Endometrium (tissue), 2 donors: Measurements from ENCODE around the gene ST6GALNAC3.
"Not testable (repeated sequence)": the region's sequence is repeated elsewhere in the genome, so short reads cannot be mapped to it uniquely, and the experiment has no call there.

Experiments
- FAIRE-seq: peaks from 2 replicates; lab custom pipeline; 2012; peaks lifted over from hg19 to GRCh38; lab: Jason Lieb, UNC
- donor health status: control.
- donor health status: control.

Gene ST6GALNAC3

DNA sequence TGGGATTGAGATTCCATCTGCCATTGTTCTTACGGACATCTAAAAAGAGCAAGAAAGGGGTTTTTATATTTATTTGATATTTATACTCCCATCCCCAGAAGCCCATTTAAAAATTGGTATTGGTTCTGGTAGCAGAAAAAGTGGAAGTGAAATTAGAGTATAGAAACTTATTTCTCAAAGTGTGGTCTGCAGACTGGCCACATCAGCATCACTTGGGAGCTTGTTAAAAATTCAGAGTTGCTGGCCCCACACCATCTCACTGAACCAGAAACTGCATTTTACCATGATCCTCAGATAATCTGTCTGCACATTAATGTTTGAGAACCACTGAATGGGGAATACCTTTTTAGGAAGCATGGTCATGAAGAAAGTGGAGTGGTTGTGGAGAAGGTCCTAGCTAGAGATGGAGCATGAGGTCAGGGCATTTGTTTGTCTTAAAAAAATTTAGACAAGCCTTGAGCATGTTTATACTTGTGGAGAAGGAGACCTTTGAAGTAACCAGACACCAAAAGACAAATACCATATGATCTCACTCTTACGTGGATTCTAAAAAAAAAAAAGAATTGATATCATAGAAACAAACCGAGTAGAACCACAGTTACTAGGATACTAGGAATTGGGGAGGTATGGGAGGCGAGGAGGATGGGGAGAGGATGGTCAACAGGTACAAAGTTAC is 116.3 kb downstream of the ST6GALNAC3 start:
- no peak for FAIRE-seq

- no peak for FAIRE-seq
Measured at GRCh38 chr1:76191561-76191960, 117.0 kb downstream of the ST6GALNAC3 start.

DNA sequence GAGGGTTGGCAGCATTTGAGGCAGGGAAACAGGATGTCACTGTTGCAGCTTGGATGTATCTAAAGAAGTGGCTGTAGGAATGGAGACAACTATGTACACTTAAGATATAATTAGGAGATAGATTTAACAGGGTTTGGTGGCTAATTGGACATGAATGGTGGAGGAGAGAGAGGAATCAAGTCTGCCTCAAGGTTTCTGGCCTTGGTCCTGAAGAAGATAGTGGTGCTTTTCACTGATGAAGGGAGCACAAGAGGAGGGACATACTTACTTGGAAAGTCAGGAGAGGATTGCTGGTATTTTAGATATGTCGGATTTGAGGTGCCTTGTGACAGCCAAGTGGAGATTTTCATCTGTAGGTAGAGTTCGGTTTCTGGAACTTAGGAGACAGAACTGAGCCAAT is 123.9 kb downstream of the ST6GALNAC3 start:
- FAIRE-seq: no peak

DNA sequence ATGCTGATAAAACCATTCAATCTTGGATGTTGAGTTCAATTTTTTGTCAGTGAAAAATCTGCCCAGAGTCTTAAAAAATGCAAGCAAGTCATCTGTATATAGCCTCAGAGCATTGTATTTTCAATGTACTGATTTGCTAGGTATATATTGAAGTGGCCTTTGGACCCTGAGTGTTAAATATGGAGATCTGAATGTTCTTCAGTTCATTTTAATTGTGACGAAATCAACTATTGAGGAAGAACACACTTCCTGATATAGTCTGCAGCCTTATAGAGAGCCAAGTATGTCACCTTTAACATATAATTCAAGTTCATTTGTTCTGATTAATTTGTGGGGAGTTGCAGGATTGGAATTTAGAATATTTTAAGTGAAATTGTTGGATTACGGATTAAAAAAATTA is 128.1 kb downstream of the ST6GALNAC3 start:
- FAIRE-seq: no peak

- no peak for FAIRE-seq
Measured at GRCh38 chr1:76203127-76203526, 128.6 kb downstream of the ST6GALNAC3 start.

- FAIRE-seq: no peak
Measured at GRCh38 chr1:76209238-76209637, 134.7 kb downstream of the ST6GALNAC3 start.

GRCh38 chr1:76209648-76210047 is 135.1 kb downstream of the ST6GALNAC3 start:
- FAIRE-seq: no peak

- FAIRE-seq: no peak
Measured at GRCh38 chr1:76210160-76210559, 135.6 kb downstream of the ST6GALNAC3 start.

DNA sequence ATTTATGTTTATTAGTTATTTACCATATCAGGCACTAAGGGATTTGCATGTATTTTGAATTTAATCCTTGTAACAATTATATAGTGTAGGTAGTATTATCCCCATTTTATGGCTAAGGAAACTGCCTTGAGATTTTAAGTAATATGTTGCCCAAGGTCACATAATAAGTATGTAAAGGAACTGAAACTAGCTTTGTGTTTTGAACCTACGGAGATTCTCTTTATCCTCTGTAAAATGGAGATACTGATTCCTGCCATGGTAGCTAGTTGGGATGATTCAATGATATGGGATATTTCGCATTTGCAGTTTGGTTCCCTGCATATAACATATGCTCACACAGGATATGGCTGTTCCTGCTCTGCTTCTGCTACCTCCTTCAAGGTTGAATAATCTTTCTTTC is 144.3 kb downstream of the ST6GALNAC3 start:
- FAIRE-seq: no peak

DNA sequence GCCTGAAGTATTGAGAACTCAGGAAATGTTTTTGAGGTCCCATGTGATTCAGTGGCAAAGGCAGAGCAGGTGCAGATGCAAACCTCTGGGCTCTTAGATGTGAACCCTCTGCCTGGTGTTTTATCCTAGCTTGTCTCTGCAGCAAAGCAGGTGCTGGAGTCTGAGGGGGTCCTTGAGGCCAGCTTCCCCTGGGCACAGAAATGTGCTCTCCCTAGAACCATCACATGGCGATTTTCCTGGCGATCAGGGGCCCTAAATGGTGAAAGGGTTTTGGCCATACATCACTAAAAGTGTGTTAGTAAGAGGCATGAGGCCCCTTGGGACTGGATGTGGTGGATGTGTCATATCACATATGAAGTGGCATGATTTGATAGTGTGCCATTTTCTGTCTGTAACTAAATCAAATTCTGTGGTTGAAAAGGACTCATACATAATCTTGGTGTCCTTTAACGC is 144.8 kb downstream of the ST6GALNAC3 start:
- no peak for FAIRE-seq

GRCh38 chr1:76224752-76225151 is 150.2 kb downstream of the ST6GALNAC3 start:
- FAIRE-seq: no peak

DNA sequence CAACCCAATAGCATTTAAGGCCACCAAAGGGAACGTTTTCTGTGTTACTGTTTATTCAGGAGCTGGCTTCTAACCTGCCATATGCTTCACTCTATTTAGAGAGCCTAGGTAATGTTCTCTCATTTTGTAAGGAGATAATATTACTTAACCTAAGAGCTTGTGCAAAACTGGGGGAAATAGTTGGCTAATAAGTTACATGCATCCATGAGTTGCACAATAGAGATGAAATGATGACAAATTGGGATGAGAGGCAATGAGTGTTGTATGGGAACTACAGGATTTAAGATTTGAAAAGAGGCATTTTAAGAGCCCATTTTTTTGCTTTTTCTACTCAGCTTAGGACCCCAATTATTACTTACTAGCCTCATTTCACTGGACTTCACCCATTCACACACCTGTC is 151.0 kb downstream of the ST6GALNAC3 start:
- no peak for FAIRE-seq

- FAIRE-seq: no peak
Measured at GRCh38 chr1:76227621-76228020, 153.1 kb downstream of the ST6GALNAC3 start.

DNA sequence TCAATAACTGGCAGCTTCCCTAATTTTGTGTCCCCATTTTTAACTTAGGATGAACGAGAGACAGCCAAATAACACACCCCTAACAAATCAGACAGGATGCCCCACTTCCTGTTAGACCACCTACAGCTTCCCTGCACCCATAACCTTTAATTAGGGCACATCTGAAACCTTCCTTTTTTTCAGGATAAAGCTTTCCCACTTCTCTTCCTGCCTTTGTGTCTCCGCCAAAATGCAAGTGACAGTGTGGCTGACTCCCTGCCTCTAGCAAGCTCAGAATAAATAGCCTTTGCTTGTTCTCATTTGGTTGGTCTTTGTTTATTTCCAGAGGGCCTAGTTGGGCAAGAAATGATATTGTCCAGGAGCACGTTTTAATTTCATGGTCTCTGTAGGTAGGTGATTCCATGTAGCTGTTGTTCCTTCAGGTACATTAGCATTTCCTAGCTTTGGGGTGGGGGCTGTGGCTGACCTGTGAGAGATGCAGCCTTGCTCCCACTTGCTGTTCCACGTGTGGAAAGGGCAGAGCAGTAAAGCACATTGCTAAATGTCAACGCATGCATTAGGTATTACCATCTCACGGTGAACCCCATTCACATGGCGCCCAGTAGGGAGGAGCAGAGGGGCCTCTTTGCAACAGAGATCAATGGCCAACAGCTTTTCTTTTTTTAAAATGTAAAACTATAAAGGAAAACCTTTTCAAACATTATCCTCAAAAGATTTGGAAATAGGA is 154.9 kb downstream of the ST6GALNAC3 start:
- FAIRE-seq: no peak

- no peak for FAIRE-seq
Measured at GRCh38 chr1:76230842-76231281, 156.3 kb downstream of the ST6GALNAC3 start.

DNA sequence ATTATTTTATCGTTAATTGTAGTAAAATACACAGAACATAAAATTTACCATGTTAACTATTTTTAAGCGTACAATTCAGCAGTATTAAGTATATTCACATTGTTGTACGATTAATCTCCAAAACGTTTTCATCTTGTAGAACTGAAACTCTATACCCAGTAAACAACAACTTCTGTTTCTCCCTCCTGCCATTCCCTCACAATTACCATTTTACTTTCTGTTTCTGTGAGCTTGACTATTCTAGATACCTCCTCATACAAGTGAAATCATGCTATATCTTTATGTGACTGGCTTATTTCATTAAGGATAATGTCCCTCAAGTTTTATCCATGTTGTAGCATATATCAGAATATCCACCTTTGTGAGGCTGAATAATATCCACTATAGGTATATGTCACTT is 156.8 kb downstream of the ST6GALNAC3 start:
- no peak for FAIRE-seq

DNA sequence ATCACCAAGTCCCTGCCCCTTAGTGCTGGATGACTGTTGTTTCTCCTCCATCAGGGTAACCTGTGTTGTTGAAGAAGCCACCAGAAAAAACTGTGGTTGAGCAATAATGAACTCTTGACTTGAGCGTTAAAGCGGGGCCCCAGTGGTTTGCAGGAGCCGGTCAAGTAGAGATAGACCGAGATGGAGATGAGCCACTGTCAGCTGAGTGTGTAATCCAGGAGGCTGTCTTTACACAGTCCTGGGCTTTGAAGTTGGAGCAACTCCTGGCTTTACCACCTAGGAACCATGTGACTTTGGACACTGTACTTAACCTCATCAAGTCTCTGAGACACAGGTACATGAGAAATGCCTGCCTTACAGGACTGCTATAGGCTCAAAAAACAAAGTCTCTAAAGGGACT is 158.1 kb downstream of the ST6GALNAC3 start:
- no peak for FAIRE-seq

- no peak for FAIRE-seq
Measured at GRCh38 chr1:76234061-76234460, 159.5 kb downstream of the ST6GALNAC3 start.

DNA sequence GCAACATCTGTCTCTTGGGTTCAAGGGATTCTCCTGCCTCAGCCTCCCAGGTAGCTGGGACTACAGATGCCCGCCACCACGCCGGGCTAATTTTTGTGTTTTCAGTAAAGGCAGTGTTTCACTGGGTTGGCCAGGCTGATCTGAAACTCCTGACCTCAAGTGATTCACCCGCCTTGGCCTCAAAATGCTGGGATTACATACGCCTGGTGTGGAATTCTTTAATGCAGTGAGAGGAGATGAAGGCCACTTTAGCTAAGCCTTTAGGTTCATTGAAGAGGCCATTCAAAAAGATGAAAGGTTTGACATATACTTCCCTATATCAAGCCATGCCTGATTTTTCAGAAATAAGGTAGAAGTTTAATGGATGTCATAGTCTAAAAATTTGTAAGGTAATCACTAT is 162.7 kb downstream of the ST6GALNAC3 start:
- no peak for FAIRE-seq

DNA sequence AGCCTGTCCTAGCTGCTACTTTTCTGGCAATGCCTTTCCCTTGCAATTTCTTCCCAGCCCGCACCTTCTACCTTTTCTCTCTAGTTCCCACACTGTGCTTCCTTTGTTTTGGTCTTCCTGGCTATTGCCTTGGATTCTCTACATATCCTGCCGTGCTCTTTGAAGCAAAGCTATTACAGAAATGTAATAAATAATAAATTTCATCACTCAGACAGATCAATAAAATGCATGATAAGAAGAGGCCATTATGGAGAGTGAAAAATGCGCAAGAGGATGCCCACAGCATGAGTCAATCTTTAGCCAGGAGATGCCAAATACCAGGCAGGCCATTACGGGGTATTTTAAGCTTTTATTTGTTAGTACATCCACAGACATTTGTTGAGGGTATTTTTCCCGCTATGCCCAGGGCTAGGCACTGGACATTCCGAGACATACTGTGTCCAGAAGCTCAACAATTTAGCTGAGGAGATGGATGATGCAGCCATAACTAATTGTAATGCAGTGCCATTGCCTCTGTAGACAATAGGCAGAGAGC is 163.6 kb downstream of the ST6GALNAC3 start:
- no peak for FAIRE-seq

- FAIRE-seq: no peak
Measured at GRCh38 chr1:76239470-76239918, 164.9 kb downstream of the ST6GALNAC3 start.

DNA sequence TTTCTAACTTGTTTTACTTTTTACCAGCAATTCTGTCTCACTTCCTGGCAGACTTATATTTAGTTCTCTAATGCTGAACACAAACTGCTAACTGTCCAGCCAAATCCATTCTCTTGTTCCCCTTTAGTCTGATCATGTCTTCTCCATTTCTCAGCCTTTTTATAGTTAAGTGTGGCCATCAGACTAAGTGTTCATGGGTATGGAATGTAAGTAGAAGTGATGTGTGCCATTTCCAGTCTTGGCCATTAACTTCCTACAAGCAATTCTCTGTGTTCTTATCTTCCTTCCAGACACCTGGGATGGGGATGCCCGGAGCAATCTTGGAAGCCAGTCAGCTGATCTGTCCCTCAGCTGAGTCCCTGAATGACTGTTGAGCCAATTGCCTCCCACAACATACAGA is 165.8 kb downstream of the ST6GALNAC3 start:
- no peak for FAIRE-seq

DNA sequence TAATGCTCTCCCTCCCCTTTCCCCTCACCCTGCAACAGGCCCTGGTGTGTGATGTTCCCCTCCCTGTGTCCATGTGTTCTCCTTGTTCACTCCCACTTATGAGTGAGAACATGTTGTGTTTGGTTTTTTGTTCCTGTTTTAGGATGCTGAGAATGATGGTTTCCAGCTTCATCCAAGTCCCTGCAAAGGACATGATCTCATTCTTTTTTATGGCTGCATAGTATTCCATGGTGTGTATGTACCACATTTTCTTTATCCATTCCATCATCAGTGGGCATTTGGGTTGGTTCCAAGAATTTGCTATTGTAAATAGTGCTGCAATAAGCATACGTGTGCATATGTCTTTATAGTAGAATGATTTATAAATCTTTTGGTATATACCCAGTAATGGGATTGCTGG is 168.0 kb downstream of the ST6GALNAC3 start:
- not testable (repeated sequence) for FAIRE-seq
